Transverse colon (tissue), 3 donors: ENCODE data around the gene HCAR3.
"Not testable (repeated sequence)": the region's sequence is repeated elsewhere in the genome, so short reads cannot be mapped to it uniquely, and the experiment has no call there.

Experiments
- CTCF ChIP-seq, 5 experiments: fragments of 200-600 bp in 3 of 5; fragments of 450-650 bp in 2 of 5; sonication (generic) in 3 of 5; IDR thresholded peaks; 1 replicate in 2 of 5; 2 replicates in 3 of 5; pipeline ENCODE4 v1.5.1; 2016 to 2017; ENCODE audit warnings: antibody characterized with exemption in 5 of 5, inconsistent platforms in 3 of 5, mild to moderate bottlenecking in 2 of 5, moderate library complexity in 1 of 5
- EP300 ChIP-seq: sonication (generic); formaldehyde crosslinking; IDR thresholded peaks from one replicate; pipeline ENCODE4 v1.6.1; 2017; ENCODE audit warnings: antibody characterized with exemption, low read depth
- POLR2A ChIP-seq: fragments of 450-650 bp; IDR thresholded peaks from one replicate; pipeline ENCODE4 v1.6.1; 2016; ENCODE audit warnings: antibody characterized with exemption, mild to moderate bottlenecking, moderate library complexity

GRCh38 chr12:122676781-122677180 lies 39.8 kb downstream of the HCAR3 start:
- not testable (repeated sequence) for TF ChIP-seq CTCF (IDR thresholded peaks at IDR 0.05); POLR2A; EP300
